ENCODE results near the gene LPXN. TPM values are rescaled to one million over a fixed set of nuclear protein-coding genes. Genes with fewer than 3 reads are reported as not detected.
A peak's percentile ranks its signal among the peaks of the same experiment; 100 is the strongest.

Gene LPXN
- total RNA-seq, 1 donor from 2014 or later = 6.5 TPM

GRCh38 chr11:58579192-58580129 is 3.8 kb upstream of the LPXN start:
- Mint-ChIP-seq H3K4me1 (ENCODE audit: low read depth) (peaks cover 35% of the 10 kb centered on the region), H3K27me3 (no peaks in the 10 kb centered on the region), H3K27ac (peak overlapping the region; percentile 100), H3K4me3 (ENCODE audit: low read depth) (peak overlapping the region; percentile 99), H3K9me3 (ENCODE audit: low read depth) (no peaks in the 10 kb centered on the region), H3K36me3 (ENCODE audit: insufficient read depth) (no peaks in the 10 kb centered on the region)
- DNase-seq (ENCODE audit: low spot score, unreplicated experiment) = peak; percentile 84
- peak; percentile 77 for TF ChIP-seq CTCF (IDR thresholded peaks at IDR 0.05; ENCODE audit: unreplicated experiment)

- peak; percentile 94 for DNase-seq (ENCODE audit: low spot score, unreplicated experiment)
- no peaks in the 10 kb centered on the region for H3K36me3 Mint-ChIP-seq (ENCODE audit: insufficient read depth)
- TF ChIP-seq CTCF (IDR thresholded peaks at IDR 0.05; ENCODE audit: unreplicated experiment) = no peak
- peak within 1 kb of the TSS; percentile 99 for H3K4me3 Mint-ChIP-seq (ENCODE audit: low read depth)
- no peaks in the 10 kb centered on the region for H3K9me3 Mint-ChIP-seq (ENCODE audit: low read depth)
- H3K27me3 Mint-ChIP-seq = no peaks in the 10 kb centered on the region
- H3K27ac Mint-ChIP-seq = peak within 1 kb of the TSS; percentile 100
- peaks cover 32% of the 10 kb centered on the region for H3K4me1 Mint-ChIP-seq (ENCODE audit: low read depth)
Observed at GRCh38 chr11:58578635-58579191, 3.1 kb upstream of the LPXN start, which contains the start of gene ZFP91. Gene ZFP91, plus strand, starts transcription at chr11:58579063. Its CDS starts 219 bp downstream, at chr11:58579282.

GRCh38 chr11:58578136-58578634 is 2.5 kb upstream of the LPXN start:
- peak overlapping the region; percentile 100 for H3K27ac Mint-ChIP-seq

GRCh38 chr11:58577555-58578135 is 2.0 kb upstream of the LPXN start:
- H3K36me3 Mint-ChIP-seq (ENCODE audit: insufficient read depth) = no peaks in the 10 kb centered on the region
- TF ChIP-seq CTCF (IDR thresholded peaks at IDR 0.05; ENCODE audit: unreplicated experiment) = no peak
- no peak for DNase-seq (ENCODE audit: low spot score, unreplicated experiment)
- H3K27me3 Mint-ChIP-seq = no peaks in the 10 kb centered on the region
- peak overlapping the region; percentile 99 for H3K4me3 Mint-ChIP-seq (ENCODE audit: low read depth)
- peak overlapping the region; percentile 100 for H3K27ac Mint-ChIP-seq
- peaks cover 30% of the 10 kb centered on the region for H3K4me1 Mint-ChIP-seq (ENCODE audit: low read depth)
- no peaks in the 10 kb centered on the region for H3K9me3 Mint-ChIP-seq (ENCODE audit: low read depth)

More at GRCh38 chr11:58578136-58578634, 2.5 kb upstream of the LPXN start:
- Mint-ChIP-seq H3K36me3 (ENCODE audit: insufficient read depth) (no peaks in the 10 kb centered on the region), H3K4me1 (ENCODE audit: low read depth) (peaks cover 31% of the 10 kb centered on the region), H3K4me3 (ENCODE audit: low read depth) (peak overlapping the region; percentile 99), H3K9me3 (ENCODE audit: low read depth) (no peaks in the 10 kb centered on the region), H3K27me3 (no peaks in the 10 kb centered on the region)
- DNase-seq (ENCODE audit: low spot score, unreplicated experiment) = peak; percentile 84
- TF ChIP-seq CTCF (IDR thresholded peaks at IDR 0.05; ENCODE audit: unreplicated experiment) = no peak

- H3K27ac Mint-ChIP-seq = peak overlapping the region; percentile 100
- TF ChIP-seq CTCF (IDR thresholded peaks at IDR 0.05; ENCODE audit: unreplicated experiment) = peak; percentile 28
- no peaks in the 10 kb centered on the region for H3K27me3 Mint-ChIP-seq
- peaks cover 29% of the 10 kb centered on the region for H3K4me1 Mint-ChIP-seq (ENCODE audit: low read depth)
- DNase-seq (ENCODE audit: low spot score, unreplicated experiment) = no peak
- no peaks in the 10 kb centered on the region for H3K36me3 Mint-ChIP-seq (ENCODE audit: insufficient read depth)
- peak overlapping the region; percentile 99 for H3K4me3 Mint-ChIP-seq (ENCODE audit: low read depth)
- no peaks in the 10 kb centered on the region for H3K9me3 Mint-ChIP-seq (ENCODE audit: low read depth)
Observed at GRCh38 chr11:58576887-58577471, 1.3 kb upstream of the LPXN start.

Measured in progenitor cell of endocrine pancreas (in vitro differentiated cells).